ENCODE measurements around the gene ADK. TPM values are rescaled to one million over a fixed set of nuclear protein-coding genes. Genes with fewer than 3 reads are reported as not detected.
"Not testable (repeated sequence)": the region's sequence is repeated elsewhere in the genome, so short reads cannot be mapped to it uniquely, and the experiment has no call there.

ADK gene
- total and polyA plus RNA-seq, 2 donors (not counting 3 experiments of a cell fraction or from before 2014, with no cell fraction given) = 11.7 to 46.5 TPM

GRCh38 chr10:74213571-74214162, 62.6 kb downstream of the ADK start:
- Histone ChIP-seq H4K20me1 (replicated peaks; ENCODE audit: control insufficient read depth, extremely low read depth, insufficient read depth, low read length) (no peaks in the 10 kb centered on the region), H3K36me3 (ENCODE audit: control insufficient read depth in 2 of 2, extremely low read depth in 1 of 2, insufficient read depth in 2 of 2, low read length in 2 of 2) (no peaks in the 10 kb centered on the region), H3K79me2 (ENCODE audit: control insufficient read depth, insufficient read depth, low read length) (peaks cover 35% of the 10 kb centered on the region), H3K4me2 (ENCODE audit: insufficient read depth, low read length) (no peak overlapping the region), H3K9me3 (replicated peaks; ENCODE audit: control insufficient read depth, insufficient read depth, low read length) (no peaks in the 10 kb centered on the region), H3K4me1 (ENCODE audit: control insufficient read depth, extremely low read depth, insufficient read depth, low read length) (no peaks in the 10 kb centered on the region), H3K9ac (replicated peaks; ENCODE audit: extremely low read depth, insufficient read depth, low read length) (no peak overlapping the region), H3K4me3 (replicated peaks in 1 of 3; ENCODE audit: insufficient read depth in 1 of 3, low read depth in 1 of 3, low read length in 3 of 3) (no peak overlapping the region), H3K27me3 (ENCODE audit: control insufficient read depth in 2 of 2, insufficient read depth in 2 of 2, low read length in 2 of 2) (no peaks in the 10 kb centered on the region), H3K27ac (ENCODE audit: insufficient read depth, low read depth, low read length) (no peak overlapping the region), H3K9me1 (replicated peaks; ENCODE audit: control insufficient read depth, extremely low read depth, insufficient read depth, low read length) (no peaks in the 10 kb centered on the region), H2AFZ (ENCODE audit: low read depth, low read length) (no peak overlapping the region)
- no peak for TF ChIP-seq MYC (IDR thresholded peaks at IDR 0.05; ENCODE audit: low read depth, low read length)
- peak; percentile 43 to 50 for TF ChIP-seq CTCF (IDR thresholded peaks at IDR 0.05; ENCODE audit: extremely low read depth in 1 of 2, insufficient read depth in 1 of 2, low read depth in 1 of 2, low read length in 2 of 2)
- BruUV-seq (replicated peaks) = no TSS peak
- no peak for FAIRE-seq
- dilution Hi-C loops (cut with MboI; ENCODE audit: extremely low pct_ligation_motif_present, low sequenced_read_pairs) = no loop called here
- peak; percentile 67 for DNase-seq (ENCODE audit: low read depth, low spot score)
- intact Hi-C loops (cut with micrococcal nuclease) = loop anchor here (1.0 to 2.0 kb wide), 3 partner anchors 21 to 63 kb away; partner anchors contain the start of genes ADK and AP3M1
- ChIA-PET CTCF (interaction anchor here (0.5 to 6.3 kb wide), 27 partner anchors 8 to 806 kb away, joined by 3 to 58 read pairs (median 4); partner anchors contain the start of genes ADK and AP3M1), POLR2A (no interaction called here)

- dilution Hi-C loops (cut with MboI; ENCODE audit: extremely low pct_ligation_motif_present, low sequenced_read_pairs) = not testable (repeated sequence)
Observed at GRCh38 chr10:74217110-74217509, 66.1 kb downstream of the ADK start.

GRCh38 chr10:74222467-74222866, 71.4 kb downstream of the ADK start:
- intact Hi-C loops (cut with micrococcal nuclease); H4K20me1 ChIP-seq (replicated peaks; ENCODE audit: control insufficient read depth, extremely low read depth, insufficient read depth, low read length); H3K27ac ChIP-seq (ENCODE audit: insufficient read depth, low read depth, low read length); H3K9ac ChIP-seq (replicated peaks; ENCODE audit: extremely low read depth, insufficient read depth, low read length); H3K9me3 ChIP-seq (replicated peaks; ENCODE audit: control insufficient read depth, insufficient read depth, low read length); H2AFZ ChIP-seq (ENCODE audit: low read depth, low read length); H3K4me2 ChIP-seq (ENCODE audit: insufficient read depth, low read length); H3K36me3 ChIP-seq (ENCODE audit: control insufficient read depth in 2 of 2, extremely low read depth in 1 of 2, insufficient read depth in 2 of 2, low read length in 2 of 2); H3K4me3 ChIP-seq (replicated peaks in 1 of 3; ENCODE audit: insufficient read depth in 1 of 3, low read depth in 1 of 3, low read length in 3 of 3); H3K27me3 ChIP-seq (ENCODE audit: control insufficient read depth in 2 of 2, insufficient read depth in 2 of 2, low read length in 2 of 2); BruUV-seq (replicated peaks); FAIRE-seq; DNase-seq (ENCODE audit: low read depth, low spot score); H3K9me1 ChIP-seq (replicated peaks; ENCODE audit: control insufficient read depth, extremely low read depth, insufficient read depth, low read length); POLR2A ChIA-PET; dilution Hi-C loops (cut with MboI; ENCODE audit: extremely low pct_ligation_motif_present, low sequenced_read_pairs): not testable (repeated sequence)
- CTCF ChIA-PET = interaction anchor here (1.4 kb wide), 1 partner anchor 12 kb away, joined by 6 read pairs; no protein-coding TSS in a partner anchor
- Histone ChIP-seq H3K79me2 (ENCODE audit: control insufficient read depth, insufficient read depth, low read length) (peaks cover 21% of the 10 kb centered on the region), H3K4me1 (ENCODE audit: control insufficient read depth, extremely low read depth, insufficient read depth, low read length) (peaks cover 34% of the 10 kb centered on the region)

More at GRCh38 chr10:74217110-74217509, 66.1 kb downstream of the ADK start:
- POLR2A ChIA-PET; CTCF ChIA-PET; H3K27me3 ChIP-seq (ENCODE audit: control insufficient read depth in 2 of 2, insufficient read depth in 2 of 2, low read length in 2 of 2); H4K20me1 ChIP-seq (replicated peaks; ENCODE audit: control insufficient read depth, extremely low read depth, insufficient read depth, low read length); H3K4me1 ChIP-seq (ENCODE audit: control insufficient read depth, extremely low read depth, insufficient read depth, low read length); intact Hi-C loops (cut with micrococcal nuclease); H3K9me3 ChIP-seq (replicated peaks; ENCODE audit: control insufficient read depth, insufficient read depth, low read length); H3K36me3 ChIP-seq (ENCODE audit: control insufficient read depth in 2 of 2, extremely low read depth in 1 of 2, insufficient read depth in 2 of 2, low read length in 2 of 2); FAIRE-seq; BruUV-seq (replicated peaks); DNase-seq (ENCODE audit: low read depth, low spot score); H3K4me2 ChIP-seq (ENCODE audit: insufficient read depth, low read length); H3K9me1 ChIP-seq (replicated peaks; ENCODE audit: control insufficient read depth, extremely low read depth, insufficient read depth, low read length); H2AFZ ChIP-seq (ENCODE audit: low read depth, low read length); H3K9ac ChIP-seq (replicated peaks; ENCODE audit: extremely low read depth, insufficient read depth, low read length); H3K4me3 ChIP-seq (replicated peaks in 1 of 3; ENCODE audit: insufficient read depth in 1 of 3, low read depth in 1 of 3, low read length in 3 of 3); H3K27ac ChIP-seq (ENCODE audit: insufficient read depth, low read depth, low read length): not testable (repeated sequence)
- H3K79me2 ChIP-seq (ENCODE audit: control insufficient read depth, insufficient read depth, low read length) = peaks cover 25% of the 10 kb centered on the region

All from endothelial cell of umbilical vein (primary cell).